Karpas-422 (cell line): ENCODE data around the gene MBL2. TPM values are rescaled to one million over a fixed set of nuclear protein-coding genes. Genes with fewer than 3 reads are reported as not detected.

Experiments
- DNase-seq: peaks from one replicate; pipeline ENCODE4 v3.0.0-alpha.2; 2015
- H2AFZ ChIP-seq: fragments of 200-600 bp; sonication (generic); 2 replicates; pipeline ENCODE4 v1.6.1; 2014; ENCODE audit warnings: antibody characterized with exemption, low read length, mixed read lengths
- H3K27ac ChIP-seq: fragments of 200-600 bp; sonication (generic); 2 replicates; pipeline ENCODE4 v1.5.1; 2014; ENCODE audit warnings: mild to moderate bottlenecking, low read length, moderate library complexity
- H3K27me3 ChIP-seq: fragments of 200-600 bp; sonication (generic); 2 replicates; pipeline ENCODE4 v1.6.1; 2014; ENCODE audit warnings: low read length, mixed read lengths
- H3K36me3 ChIP-seq: fragments of 200-600 bp; sonication (generic); 2 replicates; pipeline ENCODE4 v1.6.1; 2014; ENCODE audit warnings: low read length, mixed read lengths; ENCODE audit not compliant: insufficient read depth
- H3K4me1 ChIP-seq: fragments of 200-600 bp; sonication (generic); 2 replicates; pipeline ENCODE4 v1.6.1; 2014; ENCODE audit warnings: mild to moderate bottlenecking, low read length, mixed read lengths
- H3K4me2 ChIP-seq: fragments of 200-600 bp; sonication (generic); 2 replicates; pipeline ENCODE4 v1.6.1; 2014; ENCODE audit warnings: low read length, low read depth, mild to moderate bottlenecking; ENCODE audit not compliant: poor library complexity, severe bottlenecking
- H3K4me3 ChIP-seq: fragments of 200-600 bp; sonication (generic); 2 replicates; pipeline ENCODE4 v1.5.1; 2014; ENCODE audit warnings: mild to moderate bottlenecking, antibody characterized with exemption, low read length, mixed read lengths
- H3K79me2 ChIP-seq: fragments of 200-600 bp; sonication (generic); 2 replicates; pipeline ENCODE4 v1.6.1; 2014; ENCODE audit warnings: mild to moderate bottlenecking, low read length, mixed read lengths
- H3K9ac ChIP-seq: fragments of 200-600 bp; sonication (generic); 2 replicates; pipeline ENCODE4 v1.6.0; 2014; ENCODE audit warnings: low read length
- H3K9me2 ChIP-seq: fragments of 200-600 bp; sonication (generic), shearing (Covaris generic); replicated peaks from 2 replicates; pipeline ENCODE4 v1.6.0; 2014; ENCODE audit warnings: mild to moderate bottlenecking, low read length, moderate library complexity; ENCODE audit not compliant: insufficient read depth
- H3K9me3 ChIP-seq: fragments of 300-700, 200-600 bp; sonication (generic); 2 replicates; pipeline ENCODE4 v1.6.1; 2014; ENCODE audit warnings: low read length, mixed read lengths
- H4K20me1 ChIP-seq: fragments of 200-600 bp; sonication (generic); 2 replicates; pipeline ENCODE4 v1.6.1; 2014; ENCODE audit warnings: mild to moderate bottlenecking, antibody characterized with exemption, low read length, low read depth; ENCODE audit not compliant: insufficient read depth
- total RNA-seq: library from RNA; depleted of rRNA; stranded (reverse); fragments of >200 nt; shearing (Covaris generic); gene quantifications from 2 replicates; pipeline ENCODE4 v1.2.3, GENCODE V29; 2014; ENCODE audit warnings: low replicate concordance

The MBL2 gene
- total RNA-seq, 1 experiment from 2014 or later = not detected

DNA sequence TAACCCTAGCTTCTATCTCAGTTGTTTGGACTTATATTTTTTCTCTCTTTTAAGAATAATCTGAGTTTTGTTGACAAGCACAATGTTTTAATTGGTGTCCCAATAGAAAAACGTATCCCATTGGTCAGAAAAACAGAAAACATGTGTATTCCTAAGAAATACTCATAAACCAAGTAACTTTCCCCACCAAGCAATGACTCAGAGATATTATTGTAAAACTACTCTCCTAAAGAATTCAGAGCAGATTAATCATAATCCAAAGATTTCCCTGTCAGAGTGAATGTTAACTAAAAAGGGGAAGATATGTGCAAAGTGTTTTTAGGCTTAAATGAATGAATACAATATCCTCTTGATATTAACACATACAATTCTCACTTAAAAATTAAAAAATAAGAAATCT is 29.4 kb upstream of the MBL2 start:
- no peaks in the 10 kb centered on the region for H3K36me3 ChIP-seq
- no peak overlapping the region for H3K9ac ChIP-seq
- no peak for DNase-seq
- peaks cover 2% of the 10 kb centered on the region; the same call in 1 of the 2 replicates for H3K9me3 ChIP-seq
- no peak overlapping the region for H3K4me2 ChIP-seq
- H2AFZ ChIP-seq = no peak overlapping the region
- H3K9me2 ChIP-seq = no peaks in the 10 kb centered on the region
- no peak overlapping the region for H3K4me3 ChIP-seq
- no peaks in the 10 kb centered on the region for H3K27me3 ChIP-seq
- H3K27ac ChIP-seq = no peak overlapping the region
- no peaks in the 10 kb centered on the region for H4K20me1 ChIP-seq
- no peaks in the 10 kb centered on the region for H3K79me2 ChIP-seq
- H3K4me1 ChIP-seq = no peaks in the 10 kb centered on the region

GRCh38 chr10:52786098-52786497 is 13.5 kb upstream of the MBL2 start:
- Histone ChIP-seq H3K4me3 (no peak overlapping the region), H3K4me1 (no peaks in the 10 kb centered on the region), H3K27ac (no peak overlapping the region), H3K79me2 (no peaks in the 10 kb centered on the region), H3K9ac (no peak overlapping the region), H3K9me2 (no peaks in the 10 kb centered on the region), H3K27me3 (no peaks in the 10 kb centered on the region), H3K4me2 (no peak overlapping the region), H3K9me3 (no peaks in the 10 kb centered on the region), H3K36me3 (no peaks in the 10 kb centered on the region), H2AFZ (no peak overlapping the region), H4K20me1 (no peaks in the 10 kb centered on the region)
- DNase-seq = no peak

DNA sequence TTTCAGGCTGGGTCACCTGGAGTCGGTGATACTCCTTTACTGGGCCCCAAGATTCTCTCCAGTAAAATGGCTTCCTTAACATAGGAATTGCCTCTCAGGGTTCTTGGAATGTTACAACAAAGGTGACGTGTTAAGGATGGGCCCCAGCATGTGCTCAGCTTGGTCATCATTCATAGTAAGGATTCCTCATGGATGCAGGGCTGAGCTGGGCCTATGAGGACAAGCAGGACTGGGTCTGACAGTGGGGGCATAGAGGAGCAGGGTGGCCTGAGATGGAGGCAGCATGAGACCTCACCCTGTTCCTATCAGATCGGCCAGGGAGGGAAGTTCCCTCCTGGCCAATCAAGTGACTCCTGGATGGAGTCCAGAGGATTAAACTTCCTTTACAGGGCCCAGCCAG is 12.8 kb upstream of the MBL2 start:
- no peaks in the 10 kb centered on the region for H3K9me3 ChIP-seq
- DNase-seq = no peak
- no peak overlapping the region for H2AFZ ChIP-seq
- no peaks in the 10 kb centered on the region for H3K79me2 ChIP-seq
- no peaks in the 10 kb centered on the region for H4K20me1 ChIP-seq
- no peak overlapping the region for H3K4me2 ChIP-seq
- no peaks in the 10 kb centered on the region for H3K4me1 ChIP-seq
- H3K36me3 ChIP-seq = no peaks in the 10 kb centered on the region
- no peak overlapping the region for H3K9ac ChIP-seq
- no peaks in the 10 kb centered on the region for H3K27me3 ChIP-seq
- H3K4me3 ChIP-seq = no peak overlapping the region
- H3K9me2 ChIP-seq = no peaks in the 10 kb centered on the region
- H3K27ac ChIP-seq = no peak overlapping the region

- Histone ChIP-seq H3K9ac (no peak overlapping the region), H3K4me1 (no peaks in the 10 kb centered on the region), H3K36me3 (no peaks in the 10 kb centered on the region)
Measured at GRCh38 chr10:52783726-52784125, 11.1 kb upstream of the MBL2 start.

GRCh38 chr10:52782554-52782953 is 10.0 kb upstream of the MBL2 start:
- Histone ChIP-seq H3K9me2 (no peaks in the 10 kb centered on the region), H3K9me3 (no peaks in the 10 kb centered on the region), H3K27ac (no peak overlapping the region), H4K20me1 (no peaks in the 10 kb centered on the region), H3K9ac (no peak overlapping the region), H3K27me3 (no peaks in the 10 kb centered on the region), H3K4me2 (no peak overlapping the region), H2AFZ (no peak overlapping the region), H3K79me2 (no peaks in the 10 kb centered on the region), H3K36me3 (no peaks in the 10 kb centered on the region), H3K4me3 (no peak overlapping the region), H3K4me1 (no peaks in the 10 kb centered on the region)
- no peak for DNase-seq

More at GRCh38 chr10:52783726-52784125, 11.1 kb upstream of the MBL2 start:
- Histone ChIP-seq H3K27me3 (no peaks in the 10 kb centered on the region), H3K9me2 (no peaks in the 10 kb centered on the region), H3K79me2 (no peaks in the 10 kb centered on the region), H4K20me1 (no peaks in the 10 kb centered on the region), H3K4me2 (no peak overlapping the region), H3K27ac (no peak overlapping the region), H3K4me3 (no peak overlapping the region), H3K9me3 (no peaks in the 10 kb centered on the region), H2AFZ (no peak overlapping the region)
- DNase-seq = no peak

GRCh38 chr10:52780391-52781155 is 8.0 kb upstream of the MBL2 start:
- DNase-seq = no peak
- no peak overlapping the region for H3K9ac ChIP-seq
- H3K9me2 ChIP-seq = no peaks in the 10 kb centered on the region
- H3K4me3 ChIP-seq = no peak overlapping the region
- no peaks in the 10 kb centered on the region for H3K79me2 ChIP-seq
- no peaks in the 10 kb centered on the region for H3K4me1 ChIP-seq
- H3K36me3 ChIP-seq = no peaks in the 10 kb centered on the region
- H2AFZ ChIP-seq = no peak overlapping the region
- no peaks in the 10 kb centered on the region for H3K27me3 ChIP-seq
- no peak overlapping the region for H3K4me2 ChIP-seq
- H3K27ac ChIP-seq = no peak overlapping the region
- no peaks in the 10 kb centered on the region for H4K20me1 ChIP-seq
- no peaks in the 10 kb centered on the region for H3K9me3 ChIP-seq

DNA sequence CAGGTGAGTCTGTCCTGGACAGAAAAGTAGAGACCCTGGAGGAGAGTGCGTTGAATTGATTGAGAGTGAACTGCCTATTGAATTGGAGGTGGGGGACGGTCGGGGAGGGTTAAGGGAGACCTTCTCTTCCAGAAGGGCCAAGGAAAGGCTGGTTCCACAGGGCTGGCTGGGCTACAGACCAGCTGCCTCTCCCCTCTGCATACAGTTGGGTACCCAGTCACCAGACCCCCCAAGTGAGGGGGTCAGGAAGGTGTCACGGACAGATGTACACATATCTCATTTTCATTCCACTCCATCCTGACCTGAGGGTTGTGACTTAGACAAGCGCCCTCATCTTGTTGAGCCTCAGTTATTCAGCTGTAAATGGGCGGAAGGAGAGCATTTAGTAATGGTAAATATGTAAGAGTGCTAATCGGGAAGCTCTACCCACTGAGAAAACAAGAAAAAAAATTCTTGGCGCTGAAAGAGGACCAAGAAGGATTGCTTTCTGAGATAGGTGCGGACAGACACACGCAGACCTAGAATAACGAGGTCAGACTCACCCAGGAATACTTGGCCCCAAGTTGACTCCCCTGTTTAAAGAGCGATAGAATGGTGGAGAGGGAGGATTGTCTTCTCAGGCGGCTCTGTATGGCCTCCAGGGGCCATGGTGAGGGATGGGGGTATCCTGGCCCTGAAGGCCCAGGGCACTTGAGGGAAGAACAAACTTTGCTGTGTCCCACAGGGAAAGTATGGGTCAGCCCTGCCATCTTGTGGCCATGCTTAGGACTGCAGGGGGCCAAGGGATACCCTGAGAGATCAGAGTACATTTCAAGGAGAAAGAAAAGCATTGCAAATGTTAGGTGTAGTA is 7.2 kb upstream of the MBL2 start:
- no peak overlapping the region for H2AFZ ChIP-seq
- no peak overlapping the region for H3K4me3 ChIP-seq
- no peak overlapping the region for H3K4me2 ChIP-seq
- H3K27ac ChIP-seq = no peak overlapping the region
- no peaks in the 10 kb centered on the region for H3K79me2 ChIP-seq
- no peaks in the 10 kb centered on the region for H3K27me3 ChIP-seq
- no peaks in the 10 kb centered on the region for H3K36me3 ChIP-seq
- peak; percentile 83 for DNase-seq
- no peak overlapping the region for H3K9ac ChIP-seq
- no peaks in the 10 kb centered on the region for H3K9me2 ChIP-seq
- no peaks in the 10 kb centered on the region for H3K9me3 ChIP-seq
- no peaks in the 10 kb centered on the region for H4K20me1 ChIP-seq
- no peaks in the 10 kb centered on the region for H3K4me1 ChIP-seq

- no peaks in the 10 kb centered on the region for H3K36me3 ChIP-seq
- H3K9ac ChIP-seq = no peak overlapping the region
- H3K4me1 ChIP-seq = no peaks in the 10 kb centered on the region
- no peak overlapping the region for H2AFZ ChIP-seq
- H3K79me2 ChIP-seq = no peaks in the 10 kb centered on the region
- peak; percentile 67 for DNase-seq
- H3K27ac ChIP-seq = no peak overlapping the region
- no peak overlapping the region for H3K4me2 ChIP-seq
- no peak overlapping the region for H3K4me3 ChIP-seq
- H4K20me1 ChIP-seq = no peaks in the 10 kb centered on the region
- no peaks in the 10 kb centered on the region for H3K27me3 ChIP-seq
- H3K9me2 ChIP-seq = no peaks in the 10 kb centered on the region
- H3K9me3 ChIP-seq = no peaks in the 10 kb centered on the region
Measured at GRCh38 chr10:52778511-52779392, 6.2 kb upstream of the MBL2 start.
